Stimulated activated naive CD8-positive, alpha-beta T cell treated with anti-CD3 and anti-CD28 coated beads, Interleukin-15, Interleukin-2, amounts not matched to agents 100 U/mL and 50 U/mL, for 24 hours (primary cell): ENCODE measurements around the gene HMGCS2.
"Not testable (repeated sequence)": the region's sequence is repeated elsewhere in the genome, so short reads cannot be mapped to it uniquely, and the experiment has no call there.

Experiments
- ATAC-seq: fragments of 150-1000 bp; cut with Tn5 transposase; one replicate; pipeline ENCODE4 v1.10.0; 2021
- DNase-seq: peaks from one replicate; pipeline ENCODE4 v3.0.0; 2021

Gene HMGCS2

DNA sequence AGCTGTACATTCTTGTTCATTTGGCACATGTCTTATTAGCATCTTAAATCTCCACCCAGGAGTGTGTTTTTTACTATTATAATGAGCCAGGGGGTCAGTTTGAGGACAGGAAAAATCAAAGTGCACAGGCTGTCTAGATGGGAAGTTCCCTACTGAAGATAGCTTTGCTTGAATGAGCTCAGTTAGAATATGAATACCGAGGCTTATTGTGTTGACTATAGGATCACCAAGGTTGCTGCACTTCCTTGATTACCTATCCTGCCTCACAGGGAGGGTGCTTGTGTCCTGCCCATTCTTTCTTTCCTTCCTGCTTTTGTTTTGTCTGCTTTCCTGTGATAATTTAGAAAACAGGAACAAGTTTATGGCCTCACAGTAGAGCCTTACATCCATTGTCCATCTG is 40.7 kb downstream of the HMGCS2 start:
- ATAC-seq: no peak
- no peak for DNase-seq

- DNase-seq: no peak
- ATAC-seq: no peak
Measured at GRCh38 chr1:119725626-119726025, 43.1 kb downstream of the HMGCS2 start.

DNA sequence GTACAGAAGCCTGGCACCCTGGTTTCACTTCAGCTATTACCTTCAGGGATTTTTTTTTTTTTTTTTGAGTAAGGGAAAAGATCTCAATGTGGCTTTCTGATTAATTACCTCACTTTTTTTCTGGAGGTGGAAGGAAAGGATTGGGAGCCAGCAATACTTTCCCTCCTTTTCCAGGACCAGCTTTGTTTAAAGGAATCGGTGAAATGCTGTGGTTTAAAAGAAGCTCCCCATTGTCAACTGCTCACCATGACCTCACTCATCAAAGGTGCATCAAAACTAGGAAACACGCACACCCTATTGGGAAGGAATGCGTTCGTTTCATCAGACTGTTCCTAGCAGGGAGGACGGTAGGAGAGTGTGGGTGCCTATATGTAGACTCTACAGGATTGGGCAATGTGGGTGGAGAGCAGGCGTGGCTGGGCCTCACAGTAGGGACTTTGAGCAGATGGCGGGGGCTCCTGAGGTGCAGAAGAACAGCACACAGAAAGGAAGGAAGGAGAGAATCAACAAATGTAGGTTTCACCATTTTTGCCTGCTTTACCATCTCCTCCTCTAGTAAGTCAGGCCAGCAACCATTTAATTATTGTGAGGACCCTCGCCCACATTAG is 44.0 kb downstream of the HMGCS2 start:
- DNase-seq (no peak), ATAC-seq (peak; percentile 24)

- no peak for DNase-seq
- ATAC-seq: no peak
Measured at GRCh38 chr1:119721896-119722295, 46.8 kb downstream of the HMGCS2 start.

DNA sequence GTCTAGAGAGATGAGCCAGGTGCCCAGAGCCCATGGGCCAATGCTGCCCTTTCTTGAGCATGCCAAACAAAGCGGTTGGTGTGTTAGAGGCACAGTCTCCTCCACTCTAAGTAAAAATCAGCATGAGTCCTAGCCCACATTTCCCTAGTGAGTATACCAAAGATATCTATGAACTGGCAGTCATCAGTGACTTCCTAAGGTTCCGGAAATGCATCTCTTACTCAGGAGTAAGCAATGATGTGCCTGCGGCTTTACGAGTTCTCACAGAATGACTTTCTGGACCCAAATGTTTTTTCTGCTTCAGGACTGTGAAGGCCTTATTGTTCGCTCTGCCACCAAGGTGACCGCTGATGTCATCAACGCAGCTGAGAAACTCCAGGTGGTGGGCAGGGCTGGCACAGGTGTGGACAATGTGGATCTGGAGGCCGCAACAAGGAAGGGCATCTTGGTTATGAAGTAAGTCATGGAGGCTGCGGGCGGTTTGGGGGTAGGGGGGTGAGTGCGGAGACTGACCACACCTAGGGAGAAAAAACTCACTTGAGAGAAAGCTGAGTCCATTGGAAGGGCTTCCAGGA is 47.8 kb downstream of the HMGCS2 start:
- DNase-seq: no peak

DNA sequence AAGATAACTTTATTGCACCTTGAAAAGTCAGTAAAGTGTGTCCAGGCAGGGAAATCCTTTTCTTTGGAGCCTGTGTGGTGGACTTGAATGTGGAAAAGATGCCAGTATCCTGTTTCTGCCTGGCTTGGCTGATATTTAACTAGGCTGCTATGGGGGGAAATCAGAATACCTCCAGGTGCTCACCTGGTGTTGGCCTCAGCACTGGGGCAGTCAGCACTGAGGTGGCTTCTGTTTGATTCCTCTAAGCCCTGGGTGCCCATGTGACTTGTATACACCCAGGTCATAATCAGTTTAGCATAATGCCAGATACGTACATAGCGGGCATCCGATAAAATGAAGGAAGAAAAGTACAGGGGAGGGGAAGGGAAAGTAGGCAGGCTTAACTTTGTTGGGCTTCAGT is 49.7 kb downstream of the HMGCS2 start:
- DNase-seq: no peak
- no peak for ATAC-seq

More for the DNA sequence above, 47.8 kb downstream of the HMGCS2 start:
- no peak for ATAC-seq

GRCh38 chr1:119718409-119718808 is 50.3 kb downstream of the HMGCS2 start:
- no peak for DNase-seq
- ATAC-seq: no peak

- ATAC-seq (no peak), DNase-seq (no peak)
Measured at GRCh38 chr1:119715542-119715941, 53.2 kb downstream of the HMGCS2 start.

GRCh38 chr1:119714583-119714982 is 54.1 kb downstream of the HMGCS2 start:
- DNase-seq (no peak), ATAC-seq (no peak)

DNA sequence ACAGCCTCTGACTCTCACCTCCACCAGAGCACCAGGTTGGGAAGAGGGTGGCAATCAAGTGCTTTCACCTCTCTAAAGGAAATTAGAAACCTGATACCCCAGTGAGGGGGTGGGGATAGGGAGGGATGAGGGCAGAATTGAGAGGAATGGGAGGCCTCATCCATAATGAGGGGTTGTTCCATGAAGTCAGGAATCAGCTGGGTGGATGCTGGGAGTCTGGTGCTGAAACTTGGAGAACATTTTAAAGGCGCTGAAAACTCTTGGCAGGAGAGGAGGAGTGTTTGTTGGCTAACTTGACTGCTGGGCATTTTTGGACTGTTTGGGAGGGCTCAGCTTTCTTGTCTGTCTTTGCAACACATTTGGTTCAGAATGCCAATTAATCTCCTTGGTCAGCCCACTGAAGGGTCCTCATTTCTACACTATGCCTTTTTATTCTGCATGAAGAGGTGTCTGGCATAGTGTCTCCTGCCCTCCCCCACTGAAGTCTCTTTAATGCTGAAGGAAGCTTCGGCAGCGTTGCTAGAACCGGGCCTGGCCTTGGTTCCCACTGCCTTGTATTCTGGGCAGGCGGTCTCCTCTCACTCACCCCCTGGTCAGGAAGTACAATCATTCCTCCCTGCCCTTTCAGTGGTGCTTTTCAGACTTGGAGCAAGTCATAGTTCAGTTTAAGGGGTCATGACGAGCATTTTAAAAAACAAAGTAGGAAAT is 54.8 kb downstream of the HMGCS2 start:
- ATAC-seq (no peak), DNase-seq (no peak)

GRCh38 chr1:119713039-119713748 is 55.5 kb downstream of the HMGCS2 start:
- no peak for DNase-seq

DNA sequence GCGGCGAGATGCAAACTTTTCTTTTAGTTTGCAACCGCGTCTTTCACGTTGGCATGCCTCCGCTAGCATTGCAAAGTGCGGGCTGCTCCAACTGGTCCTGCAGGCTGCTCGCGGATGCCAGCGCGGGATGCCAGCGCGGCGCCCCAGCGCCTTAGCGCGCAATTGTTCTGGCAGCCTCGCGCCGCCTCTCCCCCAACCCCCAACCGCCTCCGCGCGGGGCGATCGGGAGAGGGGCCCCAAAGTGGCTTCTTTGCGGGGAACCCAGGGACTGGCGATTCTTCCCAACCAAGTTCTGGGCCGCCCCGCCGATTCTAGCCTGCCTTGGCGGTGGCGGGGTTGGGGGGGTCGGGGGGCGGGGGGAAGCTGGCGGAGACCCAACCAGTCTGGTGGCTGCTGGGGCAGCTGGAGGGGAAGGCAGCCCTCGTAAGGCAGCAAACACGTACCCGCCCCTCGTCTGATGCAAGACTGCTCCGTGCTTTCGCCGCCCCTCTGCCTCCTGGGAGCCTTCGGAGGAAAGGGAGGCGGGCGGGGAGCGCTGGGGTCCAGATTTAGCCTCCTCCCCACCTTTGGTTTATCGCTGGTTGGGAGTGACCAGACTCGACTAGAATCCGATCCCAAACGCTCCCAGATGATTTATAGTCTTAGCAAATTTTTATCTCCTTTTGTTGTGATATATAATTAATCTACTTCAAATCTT is 56.2 kb downstream of the HMGCS2 start:
- ATAC-seq (peak; percentile 83), DNase-seq (peak; percentile 77)

More at GRCh38 chr1:119713039-119713748, 55.5 kb downstream of the HMGCS2 start:
- ATAC-seq: no peak

GRCh38 chr1:119711804-119712341 is 56.8 kb downstream of the HMGCS2 start, which contains the start of gene PHGDH:
TSS of gene PHGDH (plus strand) at chr1:119711934. CDS start at chr1:119712023, 89 bp downstream.
- DNase-seq: peak; percentile 72
- ATAC-seq: peak; percentile 76

DNA sequence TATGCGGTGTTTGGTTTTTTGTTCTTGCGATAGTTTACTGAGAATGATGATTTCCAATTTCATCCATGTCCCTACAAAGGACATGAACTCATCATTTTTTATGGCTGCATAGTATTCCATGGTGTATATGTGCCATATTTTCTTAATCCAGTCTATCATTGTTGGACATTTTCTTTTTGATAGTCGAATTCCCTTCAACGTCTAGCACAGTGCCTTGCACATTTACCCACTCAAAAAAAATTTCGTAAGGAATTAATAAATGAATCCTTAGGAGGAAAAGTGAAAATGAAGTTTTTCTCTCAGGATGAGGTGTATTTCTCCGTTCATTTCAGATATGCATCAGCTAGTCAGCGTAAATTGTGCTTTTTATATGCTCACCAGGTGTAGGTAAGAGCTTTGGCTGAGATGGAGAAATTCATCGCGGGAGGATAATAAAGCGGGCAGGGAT is 57.3 kb downstream of the HMGCS2 start:
- not testable (repeated sequence) for ATAC-seq, DNase-seq

GRCh38 chr1:119706599-119706998 is 62.1 kb downstream of the HMGCS2 start:
- not testable (repeated sequence) for ATAC-seq, DNase-seq

DNA sequence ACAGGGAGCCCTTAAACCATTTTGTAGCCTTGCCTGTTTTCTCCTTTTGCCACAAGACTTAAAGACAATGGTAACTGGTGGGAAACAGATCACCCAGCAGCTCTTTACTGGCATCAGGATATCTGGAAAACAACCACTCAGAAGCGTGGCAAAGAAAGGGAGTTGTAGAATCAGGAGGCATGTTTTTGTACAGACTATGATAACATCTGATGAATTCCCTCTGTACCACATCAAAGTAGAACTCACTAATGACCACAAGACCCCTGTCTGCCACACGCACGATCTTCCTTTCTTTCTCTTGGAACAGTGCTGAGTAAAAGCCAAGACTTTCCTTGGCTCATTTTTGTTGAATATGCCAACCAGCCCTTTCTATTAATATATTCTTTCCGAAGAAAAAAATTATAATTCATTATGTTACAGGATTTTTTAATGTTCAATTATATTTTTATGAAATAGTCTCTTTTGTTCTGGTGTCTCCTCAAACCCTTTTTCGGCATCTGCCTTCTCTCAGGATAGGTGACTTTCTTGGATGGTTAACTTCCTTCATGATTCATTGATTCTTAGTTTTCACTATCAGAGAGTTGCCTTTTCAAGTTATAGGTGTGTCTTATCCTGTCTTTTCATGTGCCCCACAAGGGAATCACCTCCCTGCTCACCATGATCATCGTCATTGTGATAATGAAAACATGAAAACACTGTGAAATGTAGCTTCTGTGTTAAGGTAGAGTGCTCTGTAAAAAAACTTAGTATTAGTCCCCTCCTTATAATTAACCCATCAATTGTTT is 64.8 kb downstream of the HMGCS2 start:
- no peak for DNase-seq
- ATAC-seq: no peak

- no peak for ATAC-seq
- no peak for DNase-seq
Measured at GRCh38 chr1:119702384-119702783, 66.3 kb downstream of the HMGCS2 start.

DNA sequence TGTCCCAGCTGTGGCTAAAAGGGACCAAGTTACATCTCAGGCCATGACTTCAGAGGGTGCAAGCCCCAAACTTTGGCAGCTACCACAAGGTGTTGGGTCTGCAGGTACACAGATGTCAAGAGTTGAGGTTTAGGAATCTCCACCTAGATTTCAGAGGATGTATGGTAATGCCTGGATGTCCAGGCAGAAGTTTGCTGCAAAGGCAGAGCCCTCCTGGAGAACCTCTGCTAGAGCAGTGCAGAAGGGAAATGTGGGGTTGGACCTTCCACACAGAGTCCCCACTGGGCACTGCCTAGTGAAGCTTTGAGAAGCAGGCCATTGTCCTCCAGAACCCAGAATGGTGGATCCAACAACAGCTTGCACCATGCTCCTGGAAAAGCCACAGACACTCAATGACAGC is 67.0 kb downstream of the HMGCS2 start:
- ATAC-seq (no peak), DNase-seq (no peak)

GRCh38 chr1:119700326-119700725 is 68.4 kb downstream of the HMGCS2 start:
- ATAC-seq (no peak), DNase-seq (no peak)
